Endothelial cell of umbilical vein (primary cell): Measurements from ENCODE around the gene EIF2B4. TPM values are rescaled to one million over a fixed set of nuclear protein-coding genes. Genes with fewer than 3 reads are reported as not detected.

Experiments used
- BruUV-seq: library from RNA; stranded (reverse); fragments of 400-500 nt; replicated peaks from 2 replicates; lab custom pipeline; 2021; lab: Mats Ljungman, UMichigan
- CTCF ChIA-PET: fragments of 300-600, 350-600 bp; sonication (Branson Sonifier 250); formaldehyde crosslinking; loops from one replicate; lab custom pipeline; 2021; ENCODE audit warnings: antibody characterized with exemption, inconsistent platforms; lab: Charles Lee
- POLR2A ChIA-PET: fragments of 300-600, 350-600 bp; sonication (Branson Sonifier 250); formaldehyde crosslinking; loops from one replicate; lab custom pipeline; 2021; ENCODE audit warnings: antibody characterized with exemption, inconsistent platforms; lab: Charles Lee
- DNase-seq: peaks from one replicate; pipeline ENCODE4 v3.0.0-alpha.2; 2011; ENCODE audit warnings: low read depth, low spot score
- FAIRE-seq: peaks from 2 replicates; lab custom pipeline; 2011; peaks lifted over from hg19 to GRCh38; lab: Jason Lieb, UNC
- H2AFZ ChIP-seq: 2 replicates; pipeline ENCODE4 v1.6.0; 2012; ENCODE audit warnings: low read depth, low read length, control low read depth, inconsistent platforms
- H3K27ac ChIP-seq: 2 replicates; pipeline ENCODE4 v1.5.1; 2011; ENCODE audit warnings: low read depth, mild to moderate bottlenecking, control low read depth, low read length, moderate library complexity; ENCODE audit not compliant: insufficient read depth
- H3K27me3 ChIP-seq, 2 experiments: 2 replicates each; pipeline versions ENCODE4 v1.6.0 to v1.6.1; 2011; ENCODE audit warnings: low read length in 2 of 2, mixed read lengths in 1 of 2; ENCODE audit not compliant: control insufficient read depth in 2 of 2, insufficient read depth in 2 of 2
- H3K36me3 ChIP-seq, 2 experiments: 2 replicates in 1 of 2; 3 replicates in 1 of 2; pipeline ENCODE4 v1.5.1; 2011; ENCODE audit warnings: low read length in 2 of 2, mild to moderate bottlenecking in 1 of 2, moderate library complexity in 1 of 2; ENCODE audit not compliant: control insufficient read depth in 2 of 2, insufficient read depth in 2 of 2; ENCODE audit errors: extremely low read depth in 1 of 2
- H3K4me1 ChIP-seq: 3 replicates; pipeline ENCODE4 v1.5.1; 2011; ENCODE audit warnings: mild to moderate bottlenecking, low read length; ENCODE audit not compliant: control insufficient read depth, insufficient read depth; ENCODE audit errors: extremely low read depth
- H3K4me2 ChIP-seq: 2 replicates; pipeline ENCODE4 v1.6.1; 2011; ENCODE audit warnings: low read length, control low read depth, mixed read lengths; ENCODE audit not compliant: insufficient read depth
- H3K4me3 ChIP-seq, 3 experiments: fragments of 200-600 bp in 1 of 3; sonication (generic), shearing (Covaris generic) in 1 of 3; replicated peaks in 1 of 3; 2 replicates each; pipeline ENCODE4 v1.5.1; 2011 to 2016; ENCODE audit warnings: control low read depth in 3 of 3, low read length in 3 of 3, mild to moderate bottlenecking in 2 of 3, inconsistent platforms in 1 of 3, low read depth in 1 of 3, moderate library complexity in 1 of 3; ENCODE audit not compliant: insufficient read depth in 1 of 3
- H3K79me2 ChIP-seq: 2 replicates; pipeline ENCODE4 v1.6.0; 2012; ENCODE audit warnings: low read length, inconsistent platforms; ENCODE audit not compliant: control insufficient read depth, insufficient read depth
- H3K9ac ChIP-seq: replicated peaks from 2 replicates; pipeline ENCODE3; 2011; ENCODE audit warnings: low read length, control low read depth; ENCODE audit not compliant: insufficient read depth; ENCODE audit errors: extremely low read depth
- H3K9me1 ChIP-seq: replicated peaks from 3 replicates; pipeline ENCODE4 v1.6.0; 2011; ENCODE audit warnings: mild to moderate bottlenecking, low read length; ENCODE audit not compliant: control insufficient read depth, insufficient read depth; ENCODE audit errors: extremely low read depth
- H3K9me3 ChIP-seq: replicated peaks from 2 replicates; pipeline ENCODE4 v1.5.1; 2012; ENCODE audit warnings: low read length, inconsistent platforms; ENCODE audit not compliant: control insufficient read depth, insufficient read depth
- H4K20me1 ChIP-seq: replicated peaks from 2 replicates; pipeline ENCODE3; 2011; ENCODE audit warnings: mild to moderate bottlenecking, low read length; ENCODE audit not compliant: control insufficient read depth, insufficient read depth; ENCODE audit errors: extremely low read depth
- CTCF ChIP-seq, 2 donors: IDR thresholded peaks; 1 replicate in 1 of 2; 2 replicates in 1 of 2; pipeline ENCODE4 v1.5.1; 2011; ENCODE audit warnings: low read length in 2 of 2, mild to moderate bottlenecking in 2 of 2, moderate library complexity in 2 of 2, control low read depth in 1 of 2, inconsistent platforms in 1 of 2, low read depth in 1 of 2; ENCODE audit not compliant: insufficient read depth in 1 of 2; ENCODE audit errors: extremely low read depth in 1 of 2
- EZH2 ChIP-seq: IDR thresholded peaks from 2 replicates; pipeline ENCODE4 v1.6.1; 2012; ENCODE audit warnings: borderline replicate concordance, low read depth, mild to moderate bottlenecking, moderate library complexity, low read length, inconsistent platforms; ENCODE audit not compliant: severe bottlenecking
- FOS ChIP-seq: IDR thresholded peaks from 2 replicates; pipeline ENCODE4 v1.6.1; 2011; ENCODE audit warnings: mild to moderate bottlenecking, low read length, moderate library complexity, borderline replicate concordance; ENCODE audit not compliant: insufficient read depth
- GATA2 ChIP-seq: IDR thresholded peaks from 2 replicates; pipeline ENCODE4 v1.7.0; 2011; ENCODE audit warnings: low read depth, mild to moderate bottlenecking, moderate library complexity, mixed read lengths, low read length; ENCODE audit not compliant: insufficient read length, insufficient read depth
- JUN ChIP-seq: IDR thresholded peaks from 2 replicates; pipeline ENCODE4 v1.6.1; 2011; ENCODE audit warnings: borderline replicate concordance, low read depth; ENCODE audit not compliant: insufficient read length, insufficient read depth
- MAX ChIP-seq: IDR thresholded peaks from 2 replicates; pipeline ENCODE4 v1.6.1; 2011; ENCODE audit not compliant: insufficient read depth, insufficient read length
- MYC ChIP-seq: IDR thresholded peaks from one replicate; pipeline ENCODE4 v1.6.1; 2011; ENCODE audit warnings: mild to moderate bottlenecking, low read depth, low read length
- POLR2A ChIP-seq: IDR thresholded peaks from 2 replicates; pipeline ENCODE4 v1.6.1; 2012; ENCODE audit warnings: low read depth, mild to moderate bottlenecking, control low read depth, low read length
- POLR2AphosphoS5 ChIP-seq: IDR thresholded peaks from 2 replicates; pipeline ENCODE4 v1.6.1; 2012; ENCODE audit warnings: low read depth, mild to moderate bottlenecking, control low read depth, low read length, moderate library complexity; ENCODE audit not compliant: insufficient read depth
- dilution Hi-C: fragments of 300-500 bp; cut with MboI; formaldehyde crosslinking; loops from one replicate; pipeline ENCODE4 v1.15.0; 2019; ENCODE audit warnings: low sequenced_read_pairs; ENCODE audit not compliant: extremely low pct_ligation_motif_present
- intact Hi-C: fragments of 100-400 bp; cut with micrococcal nuclease; formaldehyde crosslinking; loops from one replicate; pipeline ENCODE4 v1.10.0; 2022
- polyA plus RNA-seq, 4 experiments: library from polyadenylated mRNA; depleted of rRNA in 3 of 4; stranded (reverse) in 3 of 4; unstranded in 1 of 4; fragments of >200 nt; gene quantifications; 2 replicates each; pipeline versions ENCODE4 v1.2.1 to v1.2.3, GENCODE V29; 2011 to 2012; ENCODE audit warnings: missing spikeins in 1 of 4
- total RNA-seq: library from RNA; stranded (reverse); gene quantifications from 2 replicates; pipeline ENCODE4 v1.2.3, GENCODE V29; 2021

Gene EIF2B4
- total and polyA plus RNA-seq, 2 donors (not counting 3 experiments of a cell fraction or from before 2014, with no cell fraction given): 43.7 to 63.2 TPM

GRCh38 chr2:27336173-27336572, 34.0 kb downstream of the EIF2B4 start:
- BruUV-seq: no TSS peak
- Histone ChIP-seq H3K9me1 (no peaks in the 10 kb centered on the region), H3K9me3 (no peaks in the 10 kb centered on the region), H3K36me3 (peaks cover 17 to 34% of the 10 kb centered on the region in 2 experiments), H3K79me2 (no peaks in the 10 kb centered on the region), H3K27me3 (no peaks in the 10 kb centered on the region), H3K4me3 (no peak overlapping the region), H2AFZ (no peak overlapping the region), H3K4me1 (no peaks in the 10 kb centered on the region), H4K20me1 (no peaks in the 10 kb centered on the region), H3K4me2 (no peak overlapping the region), H3K9ac (no peak overlapping the region), H3K27ac (no peak overlapping the region)
- DNase-seq (no peak), FAIRE-seq (no peak)
- ChIA-PET POLR2A (no interaction called here), CTCF (no interaction called here)
- intact Hi-C loops: no loop called here
- dilution Hi-C loops: no loop called here
- TF ChIP-seq POLR2A (no peak), POLR2AphosphoS5 (no peak), EZH2 (no peak), FOS (no peak), MAX (no peak), JUN (no peak), GATA2 (no peak), CTCF (IDR thresholded peaks at IDR 0.05; ENCODE audit: extremely low read depth in 1 of 2, insufficient read depth in 1 of 2, low read depth in 1 of 2, low read length in 2 of 2) (no peak), MYC (no peak)
